ENCODE measurements around the gene SNRNP35.
"Not testable (repeated sequence)": the region's sequence is repeated elsewhere in the genome, so short reads cannot be mapped to it uniquely, and the experiment has no call there.

Gene SNRNP35

GRCh38 chr12:123446333-123446713 lies 11.6 kb upstream of the SNRNP35 start:
- intact Hi-C loops (cut with DNase I), result no loop called here
- DNase-seq, result no peak

- DNase-seq, result no peak
- intact Hi-C loops (cut with DNase I), result no loop called here
Measured at GRCh38 chr12:123449249-123449733, 8.6 kb upstream of the SNRNP35 start.

DNA sequence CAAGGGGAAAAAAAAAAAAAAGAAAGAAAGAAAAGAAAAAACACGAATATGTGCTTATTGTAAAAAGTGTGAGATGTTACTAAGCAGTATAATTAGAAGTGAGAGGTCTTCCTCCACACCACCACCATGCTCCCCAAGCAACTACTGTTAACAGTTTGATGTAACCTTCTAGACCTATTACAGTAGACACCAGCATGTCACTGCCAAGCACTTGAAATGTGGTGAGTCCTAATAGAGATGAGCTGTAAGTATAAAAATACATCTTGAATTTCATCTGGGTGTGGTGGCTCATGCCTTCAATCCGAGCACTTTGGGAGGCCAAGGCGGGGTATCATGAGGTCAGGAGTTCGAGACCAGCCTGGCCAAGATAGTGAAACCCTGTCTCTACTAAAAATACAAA lies 8.1 kb upstream of the SNRNP35 start:
- no peak for DNase-seq
- intact Hi-C loops (cut with DNase I), result no loop called here

DNA sequence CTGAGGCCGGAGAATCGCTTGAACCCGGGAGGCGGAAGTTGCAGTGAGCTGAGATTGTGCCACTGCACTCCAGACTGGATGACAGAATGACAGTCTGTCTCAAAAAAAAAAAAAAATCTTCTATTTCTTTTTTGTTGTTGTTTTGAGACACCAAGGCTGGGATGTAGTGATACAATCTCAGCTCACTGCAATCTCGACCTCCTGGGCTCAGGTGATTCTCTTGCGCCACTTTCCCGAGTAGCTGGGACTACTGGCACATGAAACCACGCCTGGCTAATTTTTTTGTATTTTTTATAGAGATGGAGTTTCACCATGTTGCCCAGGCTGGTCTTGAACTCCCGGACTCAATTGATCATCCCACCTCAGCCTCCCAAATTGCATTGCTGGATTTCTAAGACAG lies 7.3 kb upstream of the SNRNP35 start:
- intact Hi-C loops (cut with DNase I), result no loop called here
- peak in 1 of 10 donors; percentile 37 for DNase-seq

- DNase-seq; intact Hi-C loops (cut with DNase I): not testable (repeated sequence)
Measured at GRCh38 chr12:123452276-123452550, 5.7 kb upstream of the SNRNP35 start.

DNA sequence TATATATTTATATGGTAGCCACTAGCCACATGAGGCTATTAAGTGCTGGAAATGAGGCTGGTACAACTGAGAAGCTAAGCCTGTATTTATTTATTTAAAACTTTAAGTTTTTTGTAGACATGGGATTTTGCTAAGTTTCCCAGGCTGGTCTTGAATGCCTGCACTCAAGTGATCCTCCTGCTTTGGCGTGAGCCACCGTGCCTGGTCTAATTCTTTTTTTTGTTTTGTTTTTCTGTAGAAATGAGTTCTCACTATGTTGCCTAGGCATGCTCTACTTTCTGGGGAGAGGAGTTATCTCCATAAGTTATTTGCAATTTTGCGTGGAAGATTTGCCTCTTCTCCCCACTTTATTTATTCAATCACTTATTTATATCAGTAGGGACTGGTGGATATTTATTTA lies 4.8 kb upstream of the SNRNP35 start:
- no peak for DNase-seq
- intact Hi-C loops (cut with DNase I), result no loop called here

DNA sequence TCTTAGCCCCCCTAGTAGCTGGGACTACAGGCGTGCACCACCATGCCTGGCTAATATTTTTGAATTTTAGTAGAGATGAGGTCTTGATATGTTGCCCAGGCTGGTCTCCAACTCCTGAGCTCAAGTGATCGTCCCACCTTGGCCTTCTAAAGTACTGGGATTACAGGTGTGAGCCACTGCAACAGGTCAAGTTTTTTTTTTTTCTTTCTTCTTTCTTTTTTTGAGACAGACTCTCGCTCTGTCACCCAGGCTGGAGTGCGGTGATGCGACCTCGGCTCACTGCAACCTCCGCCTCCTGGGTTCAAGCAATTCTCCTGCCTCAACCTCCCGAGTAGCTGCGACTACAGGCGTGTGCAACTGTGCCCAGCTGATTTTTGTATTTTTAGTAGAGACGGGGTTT lies 5.2 kb downstream of the SNRNP35 start:
- intact Hi-C loops (cut with DNase I); DNase-seq: not testable (repeated sequence)

GRCh38 chr12:123465084-123465483 lies 7.1 kb downstream of the SNRNP35 start:
- intact Hi-C loops (cut with DNase I), result no loop called here
- DNase-seq, result no peak

DNA sequence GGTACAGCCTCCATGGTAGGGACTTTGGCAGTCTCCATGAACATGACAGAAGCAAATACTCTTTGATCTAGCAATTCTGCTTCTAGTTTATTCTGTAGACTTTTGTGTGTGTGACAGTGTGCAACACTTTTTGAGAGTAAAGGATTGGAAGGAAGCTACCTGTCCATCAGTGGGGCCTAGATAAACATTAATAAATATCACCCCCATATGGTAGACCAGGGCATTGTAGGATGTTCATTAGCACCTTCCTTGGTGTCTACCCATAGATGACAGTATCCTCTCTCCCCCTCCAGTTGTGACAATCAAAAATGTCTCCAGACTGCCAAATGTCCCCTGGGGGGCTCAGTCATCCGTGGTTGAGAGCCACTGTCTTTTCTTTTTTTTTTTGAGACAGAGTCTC lies 10.8 kb downstream of the SNRNP35 start:
- intact Hi-C loops (cut with DNase I), result no loop called here
- no peak for DNase-seq

DNA sequence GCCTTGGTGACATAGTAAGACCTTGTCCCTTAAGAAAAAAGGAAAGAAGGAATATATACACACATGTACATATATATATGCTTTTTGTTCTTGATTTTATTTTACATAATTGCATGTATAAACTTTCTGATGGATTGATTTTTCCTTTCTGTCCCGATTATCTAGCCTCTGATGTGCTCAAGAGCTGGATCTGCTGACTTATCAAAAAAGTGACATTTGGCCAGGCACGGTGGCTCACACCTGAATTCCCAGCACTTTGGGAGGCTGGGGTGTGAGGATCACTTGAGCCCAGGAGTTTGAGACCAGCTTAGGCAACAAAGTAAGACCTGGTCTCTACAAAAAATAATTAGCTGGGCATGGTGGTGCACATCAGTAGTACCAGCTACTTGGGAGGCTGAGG lies 12.0 kb downstream of the SNRNP35 start:
- intact Hi-C loops (cut with DNase I), result no loop called here
- DNase-seq, result no peak

- DNase-seq, result peak in 9 of 10 donors; percentile 18 to 95 (median 71)
- intact Hi-C loops (cut with DNase I), result no loop called here
Measured at GRCh38 chr12:123471374-123472068, 13.6 kb downstream of the SNRNP35 start.

DNA sequence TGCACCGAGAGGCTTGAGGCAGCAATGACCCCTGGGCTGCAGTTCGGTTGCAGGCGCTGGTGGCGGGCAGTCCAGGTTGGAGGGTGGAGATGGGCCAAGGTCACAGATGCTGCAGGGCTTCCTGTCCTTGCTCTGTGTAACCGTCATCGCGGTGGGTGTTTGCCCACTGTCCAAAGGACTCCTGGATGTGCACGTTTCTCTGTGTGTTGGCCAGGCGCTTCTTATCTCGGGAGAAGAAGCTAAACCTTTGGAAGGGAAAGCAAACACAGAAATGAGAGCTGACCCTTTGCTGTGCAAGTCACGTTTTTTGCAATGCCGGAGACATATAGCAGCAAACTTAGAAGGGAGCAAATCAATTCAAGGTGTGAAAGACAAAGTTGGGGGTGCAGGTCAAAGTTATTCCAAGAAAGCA lies 14.5 kb downstream of the SNRNP35 start:
- intact Hi-C loops (cut with DNase I), result no loop called here

GRCh38 chr12:123474485-123475245 lies 16.7 kb downstream of the SNRNP35 start:
- intact Hi-C loops (cut with DNase I), result no loop called here
- no peak for DNase-seq

More for the DNA sequence above, 14.5 kb downstream of the SNRNP35 start:
- no peak for DNase-seq

DNA sequence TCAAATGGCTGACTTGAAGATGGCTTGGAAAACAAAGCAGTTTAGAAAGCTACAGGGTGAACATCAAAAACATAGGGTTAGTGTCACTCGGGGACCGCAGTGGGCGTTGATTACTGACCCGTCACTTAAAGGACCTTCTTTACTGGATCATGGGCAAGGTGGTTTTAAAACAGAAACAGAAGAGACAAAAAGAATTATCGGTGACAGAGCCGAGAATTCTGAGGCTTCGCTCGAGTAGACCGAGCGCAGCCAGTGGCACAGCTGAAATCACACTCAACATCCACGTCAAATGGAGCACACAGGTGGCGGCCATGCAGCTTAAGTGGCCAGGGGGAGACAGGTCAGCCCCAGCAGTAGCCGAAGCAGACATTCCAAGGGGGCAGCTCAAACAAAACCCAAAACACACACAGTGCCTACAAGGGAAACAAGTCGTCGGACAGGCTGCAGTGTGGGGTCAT lies 17.3 kb downstream of the SNRNP35 start:
- DNase-seq, result no peak
- intact Hi-C loops (cut with DNase I), result no loop called here

DNA sequence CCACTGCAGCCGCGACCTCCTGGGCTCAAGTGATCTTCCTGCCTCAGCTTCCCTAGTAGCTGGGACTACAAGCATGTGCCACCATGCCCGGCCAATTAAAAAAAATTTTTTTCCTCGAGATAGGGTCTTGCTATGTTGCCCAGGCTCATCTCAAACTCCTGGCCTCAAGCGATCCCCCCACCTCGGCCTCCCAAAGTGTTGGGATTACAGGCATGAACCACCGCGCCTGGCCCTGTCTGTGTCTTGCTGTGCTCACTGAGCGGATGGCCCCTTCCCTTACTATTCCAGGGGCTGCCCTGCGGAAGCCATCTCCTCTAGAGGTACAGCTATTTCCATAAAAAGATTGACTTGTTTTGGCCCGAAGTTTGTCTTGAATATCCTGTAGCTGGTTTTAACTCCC lies 20.1 kb downstream of the SNRNP35 start:
- peak in 1 of 10 donors; percentile 85 for DNase-seq
- intact Hi-C loops (cut with DNase I), result loop anchor here (2.0 kb wide), 1 partner anchor 57 kb away; no protein-coding TSS in a partner anchor

DNA sequence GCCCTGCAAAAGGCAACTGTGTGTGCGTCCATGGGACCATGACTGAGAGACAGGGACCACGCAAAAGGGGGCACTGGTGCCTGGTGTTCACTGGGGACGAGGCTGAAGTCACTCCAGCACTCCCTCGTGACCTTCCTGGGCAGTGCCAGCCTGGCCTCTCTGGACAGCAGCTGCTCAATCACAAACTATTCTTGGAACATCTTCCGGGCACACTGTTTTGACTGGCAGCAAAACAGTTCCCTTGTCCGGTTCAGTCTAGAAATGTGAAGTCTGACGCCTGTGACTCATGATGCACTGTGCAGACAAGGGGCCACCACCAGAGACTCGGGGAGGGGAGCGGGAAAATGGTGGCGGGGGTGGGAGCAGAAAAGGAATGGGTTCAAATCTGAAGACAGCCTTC lies 20.8 kb downstream of the SNRNP35 start:
- DNase-seq, result peak; percentile 60 to 96 (median 79)
- intact Hi-C loops (cut with DNase I), result loop anchor here (2.0 kb wide), 1 partner anchor 56 kb away; no protein-coding TSS in a partner anchor

GRCh38 chr12:123479442-123480180 lies 21.7 kb downstream of the SNRNP35 start:
- intact Hi-C loops (cut with DNase I), result loop anchor here (2.0 kb wide), 1 partner anchor 55 kb away; no protein-coding TSS in a partner anchor
- peak; percentile 83 to 99 (median 90) for DNase-seq

DNA sequence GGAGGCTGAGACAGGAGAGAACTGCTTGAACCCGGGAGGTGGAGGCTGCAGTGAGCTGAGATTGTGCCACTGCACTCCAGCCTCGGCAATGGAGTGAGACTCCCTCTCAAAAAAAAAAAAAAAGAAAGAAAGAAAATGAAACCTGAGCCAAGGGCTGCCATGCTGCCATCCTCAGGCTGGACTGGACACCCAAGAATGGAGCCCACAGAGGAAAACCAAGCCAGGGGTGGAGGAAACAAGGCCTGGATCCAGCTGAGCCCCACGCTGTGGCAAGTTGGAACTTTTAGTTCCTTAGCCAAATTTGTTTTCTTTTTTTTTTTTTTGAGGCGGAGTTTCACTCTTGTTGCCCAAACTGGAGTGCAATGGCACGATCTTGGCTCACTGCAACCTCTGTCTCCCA lies 23.3 kb downstream of the SNRNP35 start:
- intact Hi-C loops (cut with DNase I), result not testable (repeated sequence)
- peak in 2 of 10 donors; percentile 56 to 59 for DNase-seq

DNA sequence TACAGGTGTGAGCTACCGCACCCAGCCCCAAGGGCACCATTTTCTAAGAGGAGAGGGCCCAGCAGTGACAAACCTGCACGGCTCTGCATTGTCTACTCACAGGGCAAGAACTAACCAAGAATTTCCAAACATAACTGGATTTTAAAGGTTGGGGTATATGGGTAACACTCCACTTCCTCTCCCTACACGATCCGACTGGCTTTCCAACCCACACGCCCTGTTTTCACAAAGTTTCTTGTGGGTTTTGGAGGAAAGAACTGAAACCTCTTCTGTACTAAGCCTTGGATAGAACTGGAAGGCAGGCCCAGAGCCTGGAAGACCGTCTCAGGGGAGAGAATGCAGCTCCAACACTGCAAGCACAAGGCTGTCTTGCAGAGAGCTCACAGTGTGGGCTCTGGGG lies 24.9 kb downstream of the SNRNP35 start:
- DNase-seq, result no peak
- intact Hi-C loops (cut with DNase I), result no loop called here

- intact Hi-C loops (cut with DNase I), result no loop called here
- DNase-seq, result peak in 2 of 10 donors; percentile 35 to 61
Measured at GRCh38 chr12:123483602-123484248, 25.8 kb downstream of the SNRNP35 start.

Data from posterior cingulate gyrus (tissue), 11 donors.